Bronchial epithelial cell (primary cell): ENCODE results near the gene ZNF546. TPM values are rescaled to one million over a fixed set of nuclear protein-coding genes. Genes with fewer than 3 reads are reported as not detected.

ENCODE experiments used
- DNase-seq: peaks from one replicate; pipeline ENCODE4 v3.0.0-alpha.2; 2010; ENCODE audit warnings: low read depth
- FAIRE-seq: peaks from 2 replicates; lab custom pipeline; 2011; peaks lifted over from hg19 to GRCh38; lab: Jason Lieb, UNC
- H3K27me3 ChIP-seq: 2 replicates; pipeline ENCODE4 v1.5.1; 2011; ENCODE audit warnings: low read length; ENCODE audit not compliant: control insufficient read depth, insufficient read depth
- H3K36me3 ChIP-seq: 2 replicates; pipeline ENCODE4 v1.5.1; 2011; ENCODE audit warnings: low read length; ENCODE audit not compliant: control insufficient read depth, insufficient read depth
- H3K4me3 ChIP-seq: 2 replicates; pipeline ENCODE4 v1.5.1; 2011; ENCODE audit warnings: mild to moderate bottlenecking, low read depth, low read length, control low read depth
- total RNA-seq: library from RNA; depleted of rRNA; stranded (reverse); fragments of >200 nt; gene quantifications from 2 replicates; pipeline ENCODE4 v1.2.1, GENCODE V29; 2014
- TF ChIP-seq, protein P1 (sequence below): IDR thresholded peaks from 2 replicates; pipeline ENCODE4 v1.5.1; 2011; ENCODE audit warnings: mild to moderate bottlenecking, moderate library complexity, low read length, control low read depth, inconsistent platforms; ENCODE audit not compliant: insufficient read depth, severe bottlenecking

The ZNF546 gene
- total RNA-seq, 1 donor from 2014 or later, result 2.4 TPM

DNA sequence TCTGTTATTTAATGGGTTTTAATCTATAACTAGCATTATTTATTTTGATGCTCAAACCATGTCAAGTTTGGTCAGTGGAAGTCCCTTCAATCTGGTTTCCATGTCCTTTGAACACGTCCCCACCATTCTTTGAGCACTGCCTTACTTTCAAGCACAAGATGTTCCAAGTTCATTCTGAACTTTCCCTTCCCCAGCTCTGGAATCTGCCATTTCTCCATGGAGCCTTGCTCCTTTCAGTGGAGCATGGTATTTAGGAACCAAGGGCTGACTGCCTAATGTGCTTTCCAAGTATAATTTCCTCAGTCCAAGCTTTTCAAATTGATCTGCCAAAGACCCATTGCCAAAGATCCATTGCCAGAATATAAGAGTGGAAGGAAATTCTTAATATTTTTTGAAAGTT lies 1.1 kb upstream of the ZNF546 start:
- TF ChIP-seq, protein P1, sequence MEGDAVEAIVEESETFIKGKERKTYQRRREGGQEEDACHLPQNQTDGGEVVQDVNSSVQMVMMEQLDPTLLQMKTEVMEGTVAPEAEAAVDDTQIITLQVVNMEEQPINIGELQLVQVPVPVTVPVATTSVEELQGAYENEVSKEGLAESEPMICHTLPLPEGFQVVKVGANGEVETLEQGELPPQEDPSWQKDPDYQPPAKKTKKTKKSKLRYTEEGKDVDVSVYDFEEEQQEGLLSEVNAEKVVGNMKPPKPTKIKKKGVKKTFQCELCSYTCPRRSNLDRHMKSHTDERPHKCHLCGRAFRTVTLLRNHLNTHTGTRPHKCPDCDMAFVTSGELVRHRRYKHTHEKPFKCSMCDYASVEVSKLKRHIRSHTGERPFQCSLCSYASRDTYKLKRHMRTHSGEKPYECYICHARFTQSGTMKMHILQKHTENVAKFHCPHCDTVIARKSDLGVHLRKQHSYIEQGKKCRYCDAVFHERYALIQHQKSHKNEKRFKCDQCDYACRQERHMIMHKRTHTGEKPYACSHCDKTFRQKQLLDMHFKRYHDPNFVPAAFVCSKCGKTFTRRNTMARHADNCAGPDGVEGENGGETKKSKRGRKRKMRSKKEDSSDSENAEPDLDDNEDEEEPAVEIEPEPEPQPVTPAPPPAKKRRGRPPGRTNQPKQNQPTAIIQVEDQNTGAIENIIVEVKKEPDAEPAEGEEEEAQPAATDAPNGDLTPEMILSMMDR, result no peak
- Histone ChIP-seq H3K36me3 (no peaks in the 10 kb centered on the region), H3K4me3 (no peak overlapping the region), H3K27me3 (no peaks in the 10 kb centered on the region)
- FAIRE-seq, result no peak
- DNase-seq, result no peak

DNA sequence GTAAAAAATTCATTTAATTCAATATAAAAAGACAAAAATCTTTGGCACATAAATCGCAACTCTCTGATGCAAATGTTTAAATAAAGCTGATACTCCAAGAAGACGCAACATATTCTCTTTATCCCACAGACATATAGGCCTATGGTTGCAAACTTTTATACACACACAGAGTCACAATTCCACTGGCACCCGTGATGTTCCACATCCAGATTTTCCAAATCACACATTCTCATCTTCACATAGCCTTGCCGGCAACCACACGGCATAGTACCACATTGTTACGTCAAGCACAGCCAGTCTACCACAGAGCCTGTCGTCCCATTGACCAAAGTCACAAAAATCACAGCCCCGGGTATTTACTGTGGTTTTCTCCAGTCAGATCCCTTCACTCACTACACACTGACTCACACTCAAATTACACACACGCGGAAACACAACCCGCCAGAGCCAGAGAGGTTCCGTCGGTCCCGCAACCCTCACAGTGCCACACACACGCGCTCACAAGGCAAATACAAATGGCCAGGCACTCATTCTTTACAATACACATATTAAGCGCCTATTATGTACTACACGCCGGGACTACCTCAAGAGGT lies 546 bp upstream of the ZNF546 start:
- TF ChIP-seq, protein P1, result no peak
- Histone ChIP-seq H3K4me3 (peak overlapping the region; percentile 63), H3K27me3 (no peaks in the 10 kb centered on the region), H3K36me3 (no peaks in the 10 kb centered on the region)
- FAIRE-seq (no peak), DNase-seq (peak; percentile 65)

DNA sequence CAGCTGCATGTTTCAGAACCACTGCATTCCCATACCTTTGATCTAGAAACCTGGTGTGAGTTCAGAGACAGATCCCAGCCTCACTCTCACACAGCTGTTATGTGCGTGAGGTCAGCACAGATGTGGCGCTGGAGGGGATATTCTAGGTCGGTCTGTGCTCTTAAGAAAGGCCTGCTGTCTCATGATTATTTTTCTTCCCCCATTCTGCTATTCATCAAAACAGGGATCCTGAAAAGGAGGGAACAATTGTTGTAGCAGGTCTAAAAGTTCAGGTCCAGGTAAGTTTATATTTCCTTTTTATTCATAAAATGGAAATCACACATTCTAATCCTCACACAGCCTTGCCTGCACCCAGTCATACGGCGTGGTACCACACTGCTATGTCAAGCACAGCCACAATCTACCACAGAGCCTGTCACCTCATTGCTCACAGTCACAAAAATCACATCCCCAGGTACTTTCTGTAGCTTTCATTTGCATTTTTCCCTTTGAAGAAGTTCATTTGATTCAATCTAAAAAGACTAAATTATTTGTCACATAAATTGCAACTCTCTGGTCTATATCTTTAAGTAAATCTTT lies 867 bp downstream of the ZNF546 start:
- Histone ChIP-seq H3K27me3 (no peaks in the 10 kb centered on the region), H3K36me3 (no peaks in the 10 kb centered on the region), H3K4me3 (peak overlapping the region; percentile 63)
- FAIRE-seq (no peak), DNase-seq (no peak)
- TF ChIP-seq, protein P1, result no peak

DNA sequence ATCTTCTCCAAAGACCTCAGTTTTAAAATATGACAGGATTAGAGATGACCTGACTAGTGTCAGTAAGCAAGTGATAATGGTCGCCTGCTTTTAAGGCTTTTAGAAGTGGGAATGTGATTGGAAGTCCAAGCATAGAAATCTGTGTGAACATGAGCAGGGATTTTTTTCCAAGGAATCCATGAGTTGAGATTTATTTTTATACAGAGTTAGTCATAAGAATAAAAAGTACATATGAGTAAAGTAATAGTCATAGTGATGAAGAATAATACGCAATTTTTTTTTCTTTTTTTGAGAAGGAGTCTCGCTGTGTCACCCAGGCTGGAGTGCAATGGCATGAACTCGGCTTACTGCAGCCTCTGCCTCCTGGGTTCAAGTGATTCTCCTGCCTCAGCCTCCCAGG lies 1.6 kb downstream of the ZNF546 start:
- TF ChIP-seq, protein P1, result no peak
- Histone ChIP-seq H3K27me3 (no peaks in the 10 kb centered on the region), H3K36me3 (no peaks in the 10 kb centered on the region), H3K4me3 (no peak overlapping the region)
- FAIRE-seq (no peak), DNase-seq (peak; percentile 74)

DNA sequence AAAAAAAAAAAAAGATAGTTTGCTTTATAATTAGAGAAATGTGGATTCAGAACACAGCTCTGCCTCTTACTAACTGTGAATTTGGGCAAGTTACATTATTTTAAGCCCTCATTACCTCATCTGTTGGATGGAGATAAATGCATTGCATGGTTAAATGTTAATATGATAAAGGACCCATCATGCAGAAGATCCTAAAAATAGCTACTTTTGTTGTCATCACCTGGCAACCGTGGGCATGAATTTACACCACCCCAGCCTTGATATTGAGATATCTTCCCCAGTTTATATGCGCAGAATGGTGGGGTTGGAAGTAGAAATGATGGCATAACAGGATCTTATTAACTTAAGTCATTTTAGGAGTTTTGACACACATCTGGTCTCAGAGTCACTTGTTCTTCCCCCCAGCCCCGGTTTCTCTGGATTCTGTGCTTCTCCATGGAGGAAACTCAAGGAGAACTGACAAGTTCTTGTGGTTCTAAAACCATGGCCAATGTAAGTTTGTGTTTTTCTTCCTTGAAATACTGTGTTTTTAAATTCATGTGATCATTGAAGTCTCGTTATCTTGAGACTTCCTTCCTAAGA lies 8.9 kb downstream of the ZNF546 start:
- H3K36me3 ChIP-seq, result no peaks in the 10 kb centered on the region
- H3K4me3 ChIP-seq, result no peak overlapping the region
- FAIRE-seq (no peak), DNase-seq (no peak)
- H3K27me3 ChIP-seq, result no peaks in the 10 kb centered on the region
- TF ChIP-seq, protein P1, result no peak
